ENCODE data around the gene CFLAR.

CFLAR gene

DNA sequence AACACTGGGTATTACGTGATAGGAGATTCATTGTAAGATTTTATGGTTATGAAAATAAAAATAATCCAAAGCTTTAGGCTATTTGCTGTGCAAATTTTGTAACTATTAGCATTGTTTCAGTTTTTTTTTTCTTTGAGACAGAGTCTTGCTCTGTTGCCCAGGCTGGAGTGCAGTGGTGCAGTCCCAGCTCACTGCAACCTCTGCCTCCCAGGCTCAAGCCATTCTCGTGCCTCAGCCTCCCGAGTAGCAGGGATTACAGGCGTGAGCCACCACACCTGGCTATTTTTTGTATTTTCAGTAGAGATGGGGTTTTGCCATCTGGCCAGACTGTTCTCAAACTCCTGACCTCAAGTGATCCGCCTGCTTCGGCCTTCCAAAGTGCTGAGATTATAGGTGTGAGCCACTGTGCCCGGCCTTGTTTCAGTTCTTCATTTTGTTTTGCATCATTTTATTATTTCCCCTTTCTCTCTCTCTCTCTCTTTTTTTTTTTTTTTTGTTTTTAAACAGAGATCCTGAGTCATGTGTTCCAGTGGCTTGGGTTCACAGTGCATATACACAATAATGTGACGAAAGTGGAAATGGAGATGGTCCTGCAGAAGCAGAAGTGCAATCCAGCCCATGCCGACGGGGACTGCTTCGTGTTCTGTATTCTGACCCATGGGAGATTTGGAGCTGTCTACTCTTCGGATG is 92.7 kb downstream of the CFLAR start:
- TF ChIP-seq, protein P1, sequence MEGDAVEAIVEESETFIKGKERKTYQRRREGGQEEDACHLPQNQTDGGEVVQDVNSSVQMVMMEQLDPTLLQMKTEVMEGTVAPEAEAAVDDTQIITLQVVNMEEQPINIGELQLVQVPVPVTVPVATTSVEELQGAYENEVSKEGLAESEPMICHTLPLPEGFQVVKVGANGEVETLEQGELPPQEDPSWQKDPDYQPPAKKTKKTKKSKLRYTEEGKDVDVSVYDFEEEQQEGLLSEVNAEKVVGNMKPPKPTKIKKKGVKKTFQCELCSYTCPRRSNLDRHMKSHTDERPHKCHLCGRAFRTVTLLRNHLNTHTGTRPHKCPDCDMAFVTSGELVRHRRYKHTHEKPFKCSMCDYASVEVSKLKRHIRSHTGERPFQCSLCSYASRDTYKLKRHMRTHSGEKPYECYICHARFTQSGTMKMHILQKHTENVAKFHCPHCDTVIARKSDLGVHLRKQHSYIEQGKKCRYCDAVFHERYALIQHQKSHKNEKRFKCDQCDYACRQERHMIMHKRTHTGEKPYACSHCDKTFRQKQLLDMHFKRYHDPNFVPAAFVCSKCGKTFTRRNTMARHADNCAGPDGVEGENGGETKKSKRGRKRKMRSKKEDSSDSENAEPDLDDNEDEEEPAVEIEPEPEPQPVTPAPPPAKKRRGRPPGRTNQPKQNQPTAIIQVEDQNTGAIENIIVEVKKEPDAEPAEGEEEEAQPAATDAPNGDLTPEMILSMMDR (IDR thresholded peaks at IDR 0.05) = no peak

DNA sequence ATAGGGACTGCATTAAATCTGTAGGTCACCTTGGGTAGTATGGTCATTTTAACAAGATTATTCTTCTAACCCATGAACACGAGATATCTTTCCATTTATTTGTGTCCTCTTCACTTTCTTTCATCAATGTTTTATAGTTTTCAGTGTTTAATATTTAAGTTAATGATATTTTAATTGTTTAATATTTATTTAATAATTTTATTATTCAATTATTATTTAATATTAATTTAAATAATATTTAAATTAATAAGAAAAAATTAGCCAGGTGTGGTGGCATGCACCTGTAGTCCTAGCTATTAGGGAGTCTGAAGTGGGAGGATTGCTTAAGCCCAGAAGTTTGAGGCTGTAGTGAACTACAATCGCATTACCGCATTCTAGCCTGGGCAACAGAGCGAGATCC is 100.0 kb downstream of the CFLAR start:
- TF ChIP-seq, protein P1 (IDR thresholded peaks at IDR 0.05) = no peak

DNA sequence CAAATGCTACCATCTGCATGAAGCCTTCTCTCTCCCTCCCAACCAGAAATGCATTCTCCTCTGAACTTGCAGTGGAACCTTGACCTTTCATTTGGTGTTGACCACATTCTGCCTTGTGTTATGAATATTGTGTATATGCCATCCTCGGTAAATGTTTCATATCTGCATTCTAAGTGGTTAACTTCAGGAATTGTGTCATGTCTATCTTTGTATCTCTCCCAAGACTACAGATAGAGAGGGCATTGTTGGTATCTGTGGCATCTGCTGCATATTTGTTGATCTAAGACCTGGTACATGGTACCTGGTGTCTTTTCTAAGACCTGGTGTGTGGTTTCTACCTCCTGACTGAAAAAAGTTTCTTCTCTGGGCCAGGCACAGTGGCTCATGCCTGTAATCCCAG is 101.0 kb downstream of the CFLAR start:
- TF ChIP-seq, protein P1 (IDR thresholded peaks at IDR 0.05) = no peak

DNA sequence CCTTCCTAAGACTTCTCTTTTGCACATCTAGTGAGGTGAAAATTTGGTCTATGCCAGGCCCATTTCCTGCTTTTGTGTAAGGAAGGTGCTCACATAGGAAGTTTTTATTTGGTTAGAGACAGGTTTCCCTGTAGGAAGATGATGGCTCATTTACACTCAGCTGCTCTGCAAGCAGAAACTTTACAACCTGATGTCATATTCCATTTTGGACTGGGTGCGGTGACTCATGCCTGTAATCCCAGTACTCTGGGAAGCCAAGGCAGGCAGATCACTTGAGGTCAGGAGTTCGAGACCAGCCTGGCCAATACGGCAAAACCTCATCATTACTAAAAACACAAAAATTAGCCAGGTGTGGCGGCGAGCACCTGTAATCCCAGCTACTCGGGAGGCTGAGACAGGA is 102.8 kb downstream of the CFLAR start:
- TF ChIP-seq, protein P1 (IDR thresholded peaks at IDR 0.05) = no peak

DNA sequence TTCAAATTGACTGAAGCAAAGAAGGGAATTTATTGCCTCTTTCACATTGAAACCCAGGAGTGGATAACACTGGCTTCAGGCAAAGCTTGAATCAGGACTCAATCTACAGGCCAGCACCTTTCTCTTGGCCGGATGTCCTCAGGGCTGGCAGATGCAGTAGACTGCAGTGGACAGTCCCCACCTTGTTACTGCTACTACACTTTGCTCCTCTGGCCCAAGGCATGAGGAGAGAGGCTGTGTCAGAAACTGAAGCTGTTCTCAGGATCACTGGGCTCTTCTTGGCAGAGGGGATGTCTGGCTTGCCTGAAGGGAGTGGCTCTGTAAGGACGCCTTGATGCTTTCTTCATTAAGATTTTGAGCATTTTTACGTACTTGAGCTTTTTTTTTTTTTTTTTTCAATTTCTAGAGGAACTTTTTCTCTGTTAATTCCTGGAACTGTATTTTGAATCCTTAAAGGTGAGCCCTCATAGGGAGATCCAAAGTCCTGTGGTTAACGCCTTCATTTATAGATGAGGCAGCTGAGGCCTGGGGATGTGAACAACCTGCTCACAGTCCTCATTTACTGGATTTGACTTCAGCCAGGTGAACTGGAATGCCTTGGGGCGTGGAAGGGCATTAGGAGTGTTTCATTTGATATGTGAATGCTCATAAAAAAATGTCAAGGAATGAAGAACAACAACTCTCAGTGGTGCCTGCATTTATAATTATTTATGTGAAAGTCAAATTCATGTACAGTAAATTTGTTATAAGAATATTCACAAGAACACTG is 103.5 kb downstream of the CFLAR start:
- TF ChIP-seq, protein P1 (IDR thresholded peaks at IDR 0.05) = no peak

DNA sequence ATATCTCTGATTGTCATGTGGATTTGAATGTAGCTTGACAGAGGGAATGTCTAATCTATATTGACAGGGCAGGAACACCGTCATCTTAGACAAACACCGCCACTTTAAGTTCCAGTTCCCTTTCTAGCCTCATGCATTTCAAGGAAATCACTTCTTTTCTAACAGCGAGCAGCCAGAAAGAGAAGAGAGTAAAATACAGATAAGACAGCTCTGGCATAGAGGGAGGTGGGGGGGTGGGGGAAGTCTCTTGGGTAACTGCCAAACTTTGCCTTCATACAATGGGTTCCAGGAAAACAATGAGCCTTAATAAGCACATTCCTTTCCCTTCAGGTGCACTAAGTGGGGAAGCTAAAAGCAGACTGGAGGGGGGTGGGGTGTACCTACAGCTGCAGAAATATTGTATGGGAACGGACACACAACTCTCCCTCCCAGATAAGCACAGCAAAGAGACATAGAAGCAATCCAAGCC is 104.2 kb downstream of the CFLAR start:
- TF ChIP-seq, protein P1 (IDR thresholded peaks at IDR 0.05) = no peak

DNA sequence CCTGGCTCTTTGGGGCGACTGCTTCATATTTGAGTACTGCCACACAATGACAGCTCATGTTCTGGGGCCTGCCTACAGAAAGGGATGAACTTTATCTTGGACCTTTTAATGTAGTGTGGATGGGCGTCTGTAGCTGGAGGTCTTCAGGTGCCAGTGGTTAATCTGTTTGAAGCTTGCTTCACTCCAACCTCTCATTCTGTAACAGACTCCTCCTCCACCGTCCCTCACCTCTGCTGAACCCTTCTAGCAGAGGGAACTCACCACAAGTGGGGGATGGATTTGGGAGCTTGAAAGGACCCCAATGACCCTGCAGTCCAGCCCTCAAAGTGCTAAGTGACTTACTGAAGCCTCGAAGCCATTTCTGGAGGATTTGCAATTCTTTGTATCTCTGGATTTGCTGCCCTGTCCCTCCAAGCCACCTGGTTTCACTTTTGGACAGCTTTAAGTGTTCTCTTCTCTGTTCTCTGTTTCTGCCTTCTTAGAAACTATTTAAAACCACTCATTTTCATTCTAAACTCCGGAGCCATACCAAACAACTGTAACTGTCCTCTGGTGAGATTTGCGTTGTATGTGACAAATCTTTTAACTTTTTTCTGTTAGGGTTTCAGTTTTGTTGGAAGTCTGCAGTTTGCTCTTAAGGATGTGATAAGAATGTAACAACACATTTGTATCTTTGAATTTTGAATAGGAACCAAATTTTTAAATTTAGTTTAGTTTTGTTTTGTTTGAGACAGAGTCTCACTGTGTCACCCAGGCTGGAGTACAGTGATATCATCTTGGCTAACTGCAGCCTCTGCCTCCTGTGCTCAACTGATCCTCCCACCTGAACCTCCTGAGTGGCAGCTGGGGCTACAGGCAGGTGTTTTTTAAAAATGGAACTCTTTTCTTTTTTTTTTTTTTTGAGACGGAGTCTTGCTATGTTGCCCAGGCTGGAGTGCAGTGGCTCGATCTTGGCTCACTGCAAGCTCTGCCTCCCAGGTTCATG is 107.4 kb downstream of the CFLAR start:
- TF ChIP-seq, protein P1 (IDR thresholded peaks at IDR 0.05) = no peak

All from LNCAP (cell line).